Measurements from ENCODE around the gene MRM2.

Gene MRM2

DNA sequence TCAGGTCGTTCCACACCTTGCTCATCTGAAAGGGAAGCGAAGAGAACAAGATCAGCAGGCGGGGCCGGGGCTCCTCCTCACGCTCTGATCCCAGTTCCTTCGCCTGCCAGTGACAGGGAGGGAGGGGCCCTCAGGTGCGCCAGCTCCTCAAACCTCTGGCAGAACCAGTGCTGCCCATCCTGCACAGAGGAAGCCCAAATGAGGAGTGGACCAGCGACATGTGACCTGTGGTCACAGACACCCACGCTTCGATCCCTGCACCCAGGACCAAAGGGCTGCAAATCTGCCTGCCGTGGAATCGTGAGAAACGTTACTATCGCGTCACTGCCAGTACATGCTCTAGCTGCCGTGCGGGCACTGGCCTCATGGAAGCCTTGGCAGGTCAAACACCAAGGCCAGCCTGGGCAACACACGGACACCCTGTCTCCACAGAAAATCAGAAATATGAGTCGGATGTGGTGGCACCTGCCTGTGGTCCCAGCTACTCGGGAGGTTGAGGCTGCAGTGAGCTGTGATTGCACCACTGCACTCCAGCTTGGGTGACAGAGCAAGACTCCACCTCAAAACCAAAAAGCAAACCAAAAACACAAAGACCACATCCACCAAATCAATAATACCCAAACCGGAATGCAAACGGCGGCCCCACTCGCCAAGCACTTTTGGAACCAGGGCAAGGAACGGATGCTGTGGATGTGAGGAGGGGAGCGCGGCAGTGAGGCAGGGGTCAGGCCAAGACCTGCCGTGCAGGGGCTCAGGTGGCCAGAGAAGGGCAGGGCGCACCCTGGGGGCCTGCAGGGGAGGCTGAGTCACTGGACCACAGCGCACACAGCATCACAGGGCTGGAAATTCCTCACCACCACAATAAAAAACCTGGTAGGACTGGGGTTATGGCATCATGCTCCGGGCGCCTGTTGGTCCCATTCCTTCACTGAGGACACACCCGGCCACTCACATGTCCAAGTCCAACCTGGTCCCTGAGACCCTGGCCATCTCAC, 13.4 kb upstream of the MRM2 start:
- no peak for ATAC-seq
- no peak for TF ChIP-seq TCF4 (CRISPR knock-in tag; IDR thresholded peaks at IDR 0.05; ENCODE audit: borderline replicate concordance)
- no peak for TF ChIP-seq ISL1 (CRISPR knock-in tag; IDR thresholded peaks at IDR 0.05)
- no peak for TF ChIP-seq ZNF8 (CRISPR knock-in tag; IDR thresholded peaks at IDR 0.05)
- no peak for TF ChIP-seq OSR1 (CRISPR knock-in tag; IDR thresholded peaks at IDR 0.05)
- TF ChIP-seq, protein P1, sequence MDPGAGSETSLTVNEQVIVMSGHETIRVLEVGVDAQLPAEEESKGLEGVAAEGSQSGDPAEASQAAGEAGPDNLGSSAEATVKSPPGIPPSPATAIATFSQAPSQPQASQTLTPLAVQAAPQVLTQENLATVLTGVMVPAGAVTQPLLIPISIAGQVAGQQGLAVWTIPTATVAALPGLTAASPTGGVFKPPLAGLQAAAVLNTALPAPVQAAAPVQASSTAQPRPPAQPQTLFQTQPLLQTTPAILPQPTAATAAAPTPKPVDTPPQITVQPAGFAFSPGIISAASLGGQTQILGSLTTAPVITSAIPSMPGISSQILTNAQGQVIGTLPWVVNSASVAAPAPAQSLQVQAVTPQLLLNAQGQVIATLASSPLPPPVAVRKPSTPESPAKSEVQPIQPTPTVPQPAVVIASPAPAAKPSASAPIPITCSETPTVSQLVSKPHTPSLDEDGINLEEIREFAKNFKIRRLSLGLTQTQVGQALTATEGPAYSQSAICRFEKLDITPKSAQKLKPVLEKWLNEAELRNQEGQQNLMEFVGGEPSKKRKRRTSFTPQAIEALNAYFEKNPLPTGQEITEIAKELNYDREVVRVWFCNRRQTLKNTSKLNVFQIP (CRISPR knock-in tag; IDR thresholded peaks at IDR 0.05; ENCODE audit: borderline replicate concordance, low read depth), result no peak
- TF ChIP-seq RARB (CRISPR knock-in tag; IDR thresholded peaks at IDR 0.05), result no peak
- no peak for TF ChIP-seq ESRRG (CRISPR knock-in tag; IDR thresholded peaks at IDR 0.05)
- TF ChIP-seq ZC3H10 (CRISPR knock-in tag; IDR thresholded peaks at IDR 0.05), result no peak
- TF ChIP-seq PPARA (CRISPR knock-in tag; IDR thresholded peaks at IDR 0.05; ENCODE audit: borderline replicate concordance), result no peak
- no peak for TF ChIP-seq ARNTL (CRISPR knock-in tag; IDR thresholded peaks at IDR 0.05; ENCODE audit: borderline replicate concordance, low read depth)
- no peak for TF ChIP-seq BACH2 (CRISPR knock-in tag; IDR thresholded peaks at IDR 0.05; ENCODE audit: borderline replicate concordance)
- no peak for TF ChIP-seq TOX (CRISPR knock-in tag; IDR thresholded peaks at IDR 0.05; ENCODE audit: borderline replicate concordance)
- no peak for TF ChIP-seq ZFP30 (CRISPR knock-in tag; IDR thresholded peaks at IDR 0.05)
- TF ChIP-seq, protein P2, sequence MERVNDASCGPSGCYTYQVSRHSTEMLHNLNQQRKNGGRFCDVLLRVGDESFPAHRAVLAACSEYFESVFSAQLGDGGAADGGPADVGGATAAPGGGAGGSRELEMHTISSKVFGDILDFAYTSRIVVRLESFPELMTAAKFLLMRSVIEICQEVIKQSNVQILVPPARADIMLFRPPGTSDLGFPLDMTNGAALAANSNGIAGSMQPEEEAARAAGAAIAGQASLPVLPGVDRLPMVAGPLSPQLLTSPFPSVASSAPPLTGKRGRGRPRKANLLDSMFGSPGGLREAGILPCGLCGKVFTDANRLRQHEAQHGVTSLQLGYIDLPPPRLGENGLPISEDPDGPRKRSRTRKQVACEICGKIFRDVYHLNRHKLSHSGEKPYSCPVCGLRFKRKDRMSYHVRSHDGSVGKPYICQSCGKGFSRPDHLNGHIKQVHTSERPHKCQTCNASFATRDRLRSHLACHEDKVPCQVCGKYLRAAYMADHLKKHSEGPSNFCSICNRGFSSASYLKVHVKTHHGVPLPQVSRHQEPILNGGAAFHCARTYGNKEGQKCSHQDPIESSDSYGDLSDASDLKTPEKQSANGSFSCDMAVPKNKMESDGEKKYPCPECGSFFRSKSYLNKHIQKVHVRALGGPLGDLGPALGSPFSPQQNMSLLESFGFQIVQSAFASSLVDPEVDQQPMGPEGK (CRISPR knock-in tag; IDR thresholded peaks at IDR 0.05; ENCODE audit: borderline replicate concordance), result no peak
- TF ChIP-seq ZNF70 (CRISPR knock-in tag; IDR thresholded peaks at IDR 0.05), result no peak
- TF ChIP-seq, protein P3, sequence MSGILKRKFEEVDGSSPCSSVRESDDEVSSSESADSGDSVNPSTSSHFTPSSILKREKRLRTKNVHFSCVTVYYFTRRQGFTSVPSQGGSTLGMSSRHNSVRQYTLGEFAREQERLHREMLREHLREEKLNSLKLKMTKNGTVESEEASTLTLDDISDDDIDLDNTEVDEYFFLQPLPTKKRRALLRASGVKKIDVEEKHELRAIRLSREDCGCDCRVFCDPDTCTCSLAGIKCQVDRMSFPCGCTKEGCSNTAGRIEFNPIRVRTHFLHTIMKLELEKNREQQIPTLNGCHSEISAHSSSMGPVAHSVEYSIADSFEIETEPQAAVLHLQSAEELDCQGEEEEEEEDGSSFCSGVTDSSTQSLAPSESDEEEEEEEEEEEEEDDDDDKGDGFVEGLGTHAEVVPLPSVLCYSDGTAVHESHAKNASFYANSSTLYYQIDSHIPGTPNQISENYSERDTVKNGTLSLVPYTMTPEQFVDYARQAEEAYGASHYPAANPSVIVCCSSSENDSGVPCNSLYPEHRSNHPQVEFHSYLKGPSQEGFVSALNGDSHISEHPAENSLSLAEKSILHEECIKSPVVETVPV (CRISPR knock-in tag; IDR thresholded peaks at IDR 0.05), result no peak
- TF ChIP-seq, protein P4, sequence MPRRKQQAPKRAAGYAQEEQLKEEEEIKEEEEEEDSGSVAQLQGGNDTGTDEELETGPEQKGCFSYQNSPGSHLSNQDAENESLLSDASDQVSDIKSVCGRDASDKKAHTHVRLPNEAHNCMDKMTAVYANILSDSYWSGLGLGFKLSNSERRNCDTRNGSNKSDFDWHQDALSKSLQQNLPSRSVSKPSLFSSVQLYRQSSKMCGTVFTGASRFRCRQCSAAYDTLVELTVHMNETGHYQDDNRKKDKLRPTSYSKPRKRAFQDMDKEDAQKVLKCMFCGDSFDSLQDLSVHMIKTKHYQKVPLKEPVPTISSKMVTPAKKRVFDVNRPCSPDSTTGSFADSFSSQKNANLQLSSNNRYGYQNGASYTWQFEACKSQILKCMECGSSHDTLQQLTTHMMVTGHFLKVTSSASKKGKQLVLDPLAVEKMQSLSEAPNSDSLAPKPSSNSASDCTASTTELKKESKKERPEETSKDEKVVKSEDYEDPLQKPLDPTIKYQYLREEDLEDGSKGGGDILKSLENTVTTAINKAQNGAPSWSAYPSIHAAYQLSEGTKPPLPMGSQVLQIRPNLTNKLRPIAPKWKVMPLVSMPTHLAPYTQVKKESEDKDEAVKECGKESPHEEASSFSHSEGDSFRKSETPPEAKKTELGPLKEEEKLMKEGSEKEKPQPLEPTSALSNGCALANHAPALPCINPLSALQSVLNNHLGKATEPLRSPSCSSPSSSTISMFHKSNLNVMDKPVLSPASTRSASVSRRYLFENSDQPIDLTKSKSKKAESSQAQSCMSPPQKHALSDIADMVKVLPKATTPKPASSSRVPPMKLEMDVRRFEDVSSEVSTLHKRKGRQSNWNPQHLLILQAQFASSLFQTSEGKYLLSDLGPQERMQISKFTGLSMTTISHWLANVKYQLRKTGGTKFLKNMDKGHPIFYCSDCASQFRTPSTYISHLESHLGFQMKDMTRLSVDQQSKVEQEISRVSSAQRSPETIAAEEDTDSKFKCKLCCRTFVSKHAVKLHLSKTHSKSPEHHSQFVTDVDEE (CRISPR knock-in tag; IDR thresholded peaks at IDR 0.05), result no peak
- no peak for TF ChIP-seq SNAI2 (CRISPR knock-in tag; IDR thresholded peaks at IDR 0.05)
- no peak for TF ChIP-seq ZNF565 (CRISPR knock-in tag; conservative IDR thresholded peaks at IDR 0.05; ENCODE audit: low read depth)

DNA sequence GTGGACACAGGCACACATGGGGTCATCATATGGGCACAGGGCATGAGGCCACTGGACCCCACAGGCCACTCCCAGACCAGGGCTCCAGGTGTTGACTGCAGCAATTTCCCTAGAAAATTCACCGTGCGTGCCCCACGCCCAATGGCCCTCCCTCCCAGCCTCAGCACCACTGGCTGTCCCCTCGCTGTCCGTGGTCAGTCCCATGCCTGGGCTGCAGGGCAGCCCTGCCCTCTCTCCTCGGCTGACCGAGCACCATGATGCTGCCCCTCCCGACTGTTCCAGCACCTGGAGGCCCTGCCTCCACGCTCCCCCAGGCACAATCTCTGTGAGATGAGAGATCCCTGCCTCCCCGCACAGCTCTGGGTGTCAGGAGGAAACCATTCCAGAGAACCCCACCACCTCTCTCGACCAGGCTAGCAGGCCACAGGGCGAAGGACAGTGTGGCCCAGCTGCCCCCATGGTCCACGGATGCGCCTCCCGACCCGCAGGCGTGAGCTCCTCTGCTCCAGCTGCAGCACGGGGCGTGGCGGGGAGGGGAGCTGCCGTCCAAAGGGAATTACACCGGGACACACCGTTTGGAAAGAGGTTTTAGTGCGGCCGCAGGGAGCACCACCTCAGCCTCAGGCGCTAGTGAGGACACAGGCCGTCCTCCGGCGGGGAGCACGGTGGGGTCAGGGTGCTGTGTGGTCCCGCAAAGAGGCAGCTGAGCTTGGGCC, 12.6 kb upstream of the MRM2 start:
- no peak for ATAC-seq
- TF ChIP-seq PPARA (CRISPR knock-in tag; IDR thresholded peaks at IDR 0.05; ENCODE audit: borderline replicate concordance) (no peak), ZFP30 (CRISPR knock-in tag; IDR thresholded peaks at IDR 0.05) (no peak), ZNF70 (CRISPR knock-in tag; IDR thresholded peaks at IDR 0.05) (no peak), ISL1 (CRISPR knock-in tag; IDR thresholded peaks at IDR 0.05) (no peak), ARNTL (CRISPR knock-in tag; IDR thresholded peaks at IDR 0.05; ENCODE audit: borderline replicate concordance, low read depth) (no peak), ZC3H10 (CRISPR knock-in tag; IDR thresholded peaks at IDR 0.05) (no peak), RARB (CRISPR knock-in tag; IDR thresholded peaks at IDR 0.05) (no peak), ZNF8 (CRISPR knock-in tag; IDR thresholded peaks at IDR 0.05) (no peak), OSR1 (CRISPR knock-in tag; IDR thresholded peaks at IDR 0.05) (no peak), CSDC2 (CRISPR knock-in tag; IDR thresholded peaks at IDR 0.05) (no peak), SNAI2 (CRISPR knock-in tag; IDR thresholded peaks at IDR 0.05) (no peak), ZNF565 (CRISPR knock-in tag; conservative IDR thresholded peaks at IDR 0.05; ENCODE audit: low read depth) (no peak), GLIS3 (CRISPR knock-in tag; IDR thresholded peaks at IDR 0.05) (no peak), TCF4 (CRISPR knock-in tag; IDR thresholded peaks at IDR 0.05; ENCODE audit: borderline replicate concordance) (no peak), TOX (CRISPR knock-in tag; IDR thresholded peaks at IDR 0.05; ENCODE audit: borderline replicate concordance) (no peak)
- TF ChIP-seq, protein P1 (CRISPR knock-in tag; IDR thresholded peaks at IDR 0.05; ENCODE audit: borderline replicate concordance, low read depth), result no peak
- TF ChIP-seq, protein P3 (CRISPR knock-in tag; IDR thresholded peaks at IDR 0.05), result no peak
- TF ChIP-seq, protein P4 (CRISPR knock-in tag; IDR thresholded peaks at IDR 0.05), result no peak
